Ectodermal cell (in vitro differentiated cells): ENCODE measurements around the gene ERMARD.

Experiments
- H3K27ac ChIP-seq: 2 replicates; pipeline ENCODE4 v1.7.0; 2013; ENCODE audit warnings: mild to moderate bottlenecking, low read depth, low read length; ENCODE audit not compliant: insufficient read depth, poor library complexity, severe bottlenecking
- H3K27me3 ChIP-seq: 2 replicates; pipeline ENCODE4 v1.7.0; 2013; ENCODE audit warnings: mild to moderate bottlenecking, low read length; ENCODE audit not compliant: insufficient read depth, control insufficient read depth, poor library complexity, severe bottlenecking
- H3K36me3 ChIP-seq: one replicate; pipeline ENCODE4 v1.7.0; 2013; ENCODE audit warnings: low read length; ENCODE audit not compliant: control insufficient read depth, insufficient read depth
- H3K4me1 ChIP-seq: one replicate; pipeline ENCODE4 v1.7.0; 2013; ENCODE audit warnings: low read length; ENCODE audit not compliant: control insufficient read depth, insufficient read depth
- H3K4me3 ChIP-seq: 2 replicates; pipeline ENCODE4 v1.7.0; 2013; ENCODE audit warnings: low read depth, low read length, control low read depth; ENCODE audit not compliant: insufficient read depth
- H3K9me3 ChIP-seq: 2 replicates; pipeline ENCODE4 v1.7.0; 2013; ENCODE audit warnings: mild to moderate bottlenecking, low read length, moderate library complexity; ENCODE audit not compliant: control insufficient read depth
- WGBS, 2 experiments: methylation state at CpG; one replicate each; pipeline ENCODE4 v1.1.7; 2013; ENCODE audit warnings: missing lambda C conversion rate in 2 of 2; 5-methylcytosine and 5-hydroxymethylcytosine counted together

ERMARD gene

DNA sequence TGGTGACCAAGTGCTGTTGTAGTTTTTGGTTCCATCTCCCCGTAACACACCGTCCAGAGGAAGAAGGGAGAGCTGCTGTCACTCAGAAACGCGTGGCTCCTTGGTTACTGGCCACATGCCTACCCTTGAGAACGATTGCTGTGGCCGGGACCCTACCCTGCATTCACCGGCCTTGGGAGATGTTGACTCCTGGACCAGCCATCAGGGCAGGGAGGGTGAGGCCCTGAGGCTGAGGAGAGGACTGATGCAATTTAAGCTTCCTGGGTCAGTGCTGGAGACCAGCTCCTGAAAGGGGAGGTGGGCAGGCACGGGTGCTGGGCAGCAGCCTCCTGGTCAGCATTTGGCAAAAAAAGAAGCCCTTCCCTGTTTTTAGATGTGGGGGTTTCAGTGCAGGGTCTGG, 31.5 kb downstream of the ERMARD start:
- H3K4me3 ChIP-seq, result no peak overlapping the region
- H3K36me3 ChIP-seq, result no peaks in the 10 kb centered on the region
- H3K9me3 ChIP-seq, result no peaks in the 10 kb centered on the region
- no peaks in the 10 kb centered on the region for H3K27me3 ChIP-seq
- 95 to 97% methylated on average over 8 of the region's 8 CpGs for WGBS, 2 experiments
- H3K27ac ChIP-seq, result no peak overlapping the region
- H3K4me1 ChIP-seq, result no peaks in the 10 kb centered on the region

DNA sequence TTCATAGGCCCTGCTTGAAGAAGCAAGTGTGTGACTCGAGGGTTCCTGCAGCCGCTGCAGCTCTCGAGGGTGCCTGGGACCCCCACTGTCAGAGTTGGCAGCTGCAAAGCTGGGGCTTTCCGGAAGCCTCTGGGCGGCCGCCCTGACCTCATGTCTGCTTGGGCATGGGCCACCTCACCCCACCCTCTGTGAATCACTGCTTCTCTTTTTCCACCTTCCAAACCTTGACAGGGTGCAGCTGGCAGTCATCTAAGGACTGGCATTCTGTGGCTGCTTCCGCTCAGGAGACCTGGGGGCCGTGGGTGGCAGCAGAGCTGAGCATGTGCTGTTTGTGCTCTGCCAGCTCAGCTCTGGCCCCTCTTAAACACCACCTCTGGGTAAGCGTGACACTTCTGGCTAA, 32.0 kb downstream of the ERMARD start:
- Histone ChIP-seq H3K9me3 (no peaks in the 10 kb centered on the region), H3K4me3 (no peak overlapping the region), H3K27me3 (no peaks in the 10 kb centered on the region), H3K4me1 (no peaks in the 10 kb centered on the region), H3K27ac (no peak overlapping the region), H3K36me3 (no peaks in the 10 kb centered on the region)
- 91 to 95% methylated on average over 9 of the region's 9 CpGs for WGBS, 2 experiments

DNA sequence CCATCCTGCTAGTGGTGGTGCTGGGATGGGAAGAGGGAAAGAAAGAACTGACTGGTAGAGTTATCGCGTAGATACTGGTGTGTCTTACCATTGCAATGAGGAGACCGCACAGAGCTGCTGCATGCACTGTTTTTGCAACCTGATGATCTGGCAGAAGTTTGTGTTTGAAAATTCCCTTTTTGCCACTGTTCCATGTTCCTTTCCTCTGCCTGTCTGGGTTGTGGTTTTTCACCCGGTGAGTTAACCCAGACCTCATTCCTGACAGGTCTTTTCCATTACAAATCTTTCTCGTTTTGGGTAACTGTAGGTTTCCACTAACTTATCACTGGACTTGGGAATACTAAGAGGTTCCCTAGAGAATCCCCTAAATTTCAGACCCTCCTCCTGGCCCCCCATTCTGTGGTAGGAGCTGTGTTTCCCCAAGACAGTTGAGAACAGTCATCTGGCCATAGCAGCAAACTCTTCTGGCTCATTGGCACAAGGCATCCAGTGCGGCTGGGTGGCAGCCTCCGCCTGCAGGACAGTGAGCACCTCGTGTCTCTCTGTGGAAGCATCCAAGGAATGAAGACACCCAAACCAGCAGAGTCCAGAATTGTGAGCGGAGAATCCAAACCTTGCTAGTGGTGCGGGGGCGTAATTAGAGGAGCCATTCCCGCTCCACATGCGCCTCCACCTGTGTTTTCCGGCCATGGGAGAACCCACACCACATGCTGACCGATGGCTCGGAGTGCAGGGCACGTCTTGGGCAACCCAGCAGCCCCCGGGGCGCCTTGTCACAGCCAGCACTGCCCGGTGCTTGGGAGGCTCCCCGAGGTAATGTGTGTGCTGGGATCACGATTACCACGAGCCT, 32.8 kb downstream of the ERMARD start:
- Histone ChIP-seq H3K4me3 (no peak overlapping the region), H3K4me1 (no peaks in the 10 kb centered on the region), H3K9me3 (no peaks in the 10 kb centered on the region), H3K36me3 (no peaks in the 10 kb centered on the region), H3K27me3 (peaks cover under 1% of the 10 kb centered on the region), H3K27ac (no peak overlapping the region)
- WGBS, 2 experiments, result 95% methylated on average over 23 of the region's 23 CpGs

DNA sequence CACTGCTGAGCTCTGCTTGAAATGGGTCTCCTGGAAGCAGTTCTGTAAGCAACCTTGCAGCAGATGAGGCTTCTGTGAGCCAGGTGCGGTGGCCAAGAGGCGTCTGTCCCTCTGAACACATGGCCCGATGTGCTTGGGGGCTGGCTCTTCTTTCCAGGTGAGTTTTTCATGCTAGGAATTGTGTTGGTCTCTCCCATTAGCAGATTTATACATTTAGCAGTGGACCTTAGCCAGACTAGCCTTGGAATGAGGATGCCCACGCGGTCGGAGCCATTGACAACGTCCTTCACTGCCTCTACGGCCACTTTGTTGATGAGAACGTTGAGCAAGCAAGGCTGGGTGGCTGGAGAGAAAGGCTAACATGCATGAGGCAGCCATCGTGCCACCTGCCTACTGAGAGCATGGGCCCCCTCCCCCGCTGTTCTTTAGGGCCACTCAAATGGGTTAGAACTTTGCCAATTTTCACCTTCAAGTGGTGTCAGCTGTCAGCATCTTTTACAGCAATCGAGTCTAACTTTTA, 33.5 kb downstream of the ERMARD start:
- peaks cover 7% of the 10 kb centered on the region for H3K27me3 ChIP-seq
- H3K4me3 ChIP-seq, result no peak overlapping the region
- no peaks in the 10 kb centered on the region for H3K9me3 ChIP-seq
- H3K36me3 ChIP-seq, result no peaks in the 10 kb centered on the region
- 92 to 95% methylated on average over 12 of the region's 12 CpGs for WGBS, 2 experiments
- H3K27ac ChIP-seq, result no peak overlapping the region
- H3K4me1 ChIP-seq, result no peaks in the 10 kb centered on the region

DNA sequence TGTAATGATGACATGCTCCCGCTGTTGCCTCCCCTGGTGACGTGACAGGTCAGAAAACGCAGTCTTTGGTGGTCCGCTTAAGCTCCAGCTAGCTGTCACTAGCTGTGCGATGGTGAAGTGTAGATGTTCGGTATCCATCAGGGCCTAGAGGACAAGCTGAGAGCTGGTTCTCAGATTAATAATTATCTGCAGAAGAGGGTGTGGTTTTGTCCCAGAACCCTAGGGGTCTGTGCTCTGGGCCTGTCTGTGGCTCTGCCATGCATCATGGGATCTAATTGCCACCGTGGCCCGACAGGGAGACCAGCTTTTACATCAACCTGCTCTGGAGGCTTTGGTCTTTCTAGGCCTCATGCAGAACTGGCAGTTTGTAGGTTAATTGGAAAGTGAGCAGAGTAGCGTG, 34.1 kb downstream of the ERMARD start:
- no peaks in the 10 kb centered on the region for H3K9me3 ChIP-seq
- peaks cover 9% of the 10 kb centered on the region for H3K27me3 ChIP-seq
- H3K4me3 ChIP-seq, result no peak overlapping the region
- 93% methylated on average over 9 of the region's 9 CpGs for WGBS, 2 experiments
- H3K36me3 ChIP-seq, result no peaks in the 10 kb centered on the region
- H3K27ac ChIP-seq, result no peak overlapping the region
- no peaks in the 10 kb centered on the region for H3K4me1 ChIP-seq

DNA sequence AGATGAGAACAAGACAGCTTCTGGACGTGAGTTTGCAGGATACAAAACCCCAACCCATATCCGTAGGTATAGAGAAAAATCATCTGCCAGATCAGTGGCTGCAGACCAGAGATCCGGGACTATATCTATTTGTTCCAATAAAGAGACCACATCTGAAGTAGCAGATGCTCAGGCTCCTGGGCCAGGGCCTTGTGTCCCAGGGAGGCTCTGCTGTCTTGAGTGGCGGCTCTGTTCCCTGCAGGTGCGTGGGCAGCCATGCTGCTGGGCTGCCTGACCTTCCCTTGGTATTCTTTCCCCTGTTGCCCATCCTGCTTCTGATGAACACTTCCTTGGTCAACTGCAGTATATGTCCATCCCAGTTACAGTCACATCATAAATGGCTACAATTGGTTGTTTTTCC, 34.9 kb downstream of the ERMARD start:
- no peaks in the 10 kb centered on the region for H3K4me1 ChIP-seq
- 91% methylated on average over 5 of the region's 5 CpGs for whole genome bisulfite sequencing, 2 experiments
- H3K36me3 ChIP-seq, result no peaks in the 10 kb centered on the region
- no peak overlapping the region for H3K27ac ChIP-seq
- no peaks in the 10 kb centered on the region for H3K9me3 ChIP-seq
- H3K27me3 ChIP-seq, result peaks cover 17% of the 10 kb centered on the region
- no peak overlapping the region for H3K4me3 ChIP-seq

DNA sequence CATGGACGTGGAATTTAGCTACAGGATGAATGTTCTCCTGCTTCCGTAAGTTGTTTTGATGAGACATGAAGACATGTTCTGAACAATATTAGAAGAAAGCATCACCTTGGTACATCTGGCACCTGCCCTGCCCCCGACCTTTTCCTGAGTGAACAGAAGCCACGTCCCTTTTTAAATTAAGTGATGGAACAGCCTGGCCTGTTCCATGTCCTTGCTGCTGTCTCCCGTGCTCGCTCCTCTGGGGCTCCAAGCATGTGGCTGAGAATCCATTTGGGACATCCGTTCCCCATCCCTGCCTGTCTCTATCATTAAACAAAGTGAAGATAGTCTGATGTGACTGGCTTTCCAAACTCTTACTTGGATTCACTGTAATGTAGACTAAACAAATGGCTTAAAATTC, 36.4 kb downstream of the ERMARD start:
- no peaks in the 10 kb centered on the region for H3K9me3 ChIP-seq
- WGBS, 2 experiments, result 94 to 95% methylated on average over 7 of the region's 7 CpGs
- H3K27ac ChIP-seq, result no peak overlapping the region
- H3K27me3 ChIP-seq, result peaks cover 18% of the 10 kb centered on the region
- H3K36me3 ChIP-seq, result no peaks in the 10 kb centered on the region
- no peaks in the 10 kb centered on the region for H3K4me1 ChIP-seq
- H3K4me3 ChIP-seq, result no peak overlapping the region

DNA sequence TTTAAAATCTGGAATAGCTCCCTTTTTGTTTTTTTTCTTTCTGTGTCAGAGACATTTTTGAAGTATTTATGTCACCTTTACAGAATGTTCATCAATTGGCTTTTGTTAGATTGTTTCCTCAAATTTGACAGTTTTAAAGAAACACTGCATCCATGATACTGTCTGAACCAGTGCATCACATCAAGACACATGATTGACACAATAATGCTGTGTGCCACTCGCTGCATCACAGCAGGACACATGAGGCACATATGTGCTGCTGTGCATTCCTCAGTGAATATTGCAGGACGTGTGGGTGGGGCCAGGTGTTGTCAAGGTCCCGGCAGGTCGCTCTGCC, 37.4 kb downstream of the ERMARD start:
- Histone ChIP-seq H3K4me1 (no peaks in the 10 kb centered on the region), H3K36me3 (no peaks in the 10 kb centered on the region), H3K27me3 (peaks cover 18% of the 10 kb centered on the region), H3K4me3 (no peak overlapping the region), H3K9me3 (no peaks in the 10 kb centered on the region), H3K27ac (no peak overlapping the region)
- WGBS, 2 experiments, result 90 to 95% methylated on average over 4 of the region's 4 CpGs

DNA sequence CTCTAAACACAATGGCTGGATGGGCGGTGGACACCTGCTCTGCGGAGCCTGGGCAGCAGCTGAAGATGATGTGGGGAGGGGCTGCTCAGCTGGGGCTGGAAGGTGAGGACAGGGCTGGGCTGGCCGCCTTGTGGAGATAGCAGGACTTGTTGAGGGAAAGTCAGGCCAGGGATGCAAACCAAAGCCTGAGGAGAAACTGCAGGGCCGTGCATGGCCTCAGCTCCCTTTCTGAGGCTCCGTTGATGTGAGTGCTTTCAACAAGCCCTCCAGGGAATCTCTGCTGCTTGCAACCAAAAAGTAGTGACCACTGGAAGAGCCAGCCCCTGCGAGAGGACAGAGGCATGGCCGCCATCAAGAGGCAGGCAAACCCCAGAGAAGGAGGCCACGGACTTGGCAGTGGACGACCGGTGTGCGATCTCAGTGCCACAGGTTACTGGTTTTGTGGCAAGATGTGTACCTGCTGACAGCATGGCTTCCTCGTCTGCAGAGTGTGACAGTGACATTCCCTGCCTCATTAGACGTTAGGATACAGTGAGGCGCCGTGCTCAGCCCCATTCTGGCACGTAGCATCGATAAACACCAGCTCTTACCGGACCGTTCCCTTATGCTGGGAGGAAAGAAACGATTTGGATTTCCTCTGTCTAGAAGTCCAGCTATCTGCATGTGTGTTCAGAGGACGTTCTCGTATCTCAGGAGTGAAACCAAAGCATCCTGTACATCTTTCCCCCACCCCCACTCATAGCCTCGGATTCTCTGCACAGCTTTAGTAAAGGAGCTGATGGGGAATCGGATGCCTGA, 37.9 kb downstream of the ERMARD start:
- H3K27me3 ChIP-seq, result peaks cover 18% of the 10 kb centered on the region
- peak overlapping the region; percentile 39 for H3K4me3 ChIP-seq
- no peaks in the 10 kb centered on the region for H3K4me1 ChIP-seq
- no peak overlapping the region for H3K27ac ChIP-seq
- WGBS, 2 experiments, result 89 to 91% methylated on average over 24 of the region's 24 CpGs
- H3K36me3 ChIP-seq, result no peaks in the 10 kb centered on the region
- no peaks in the 10 kb centered on the region for H3K9me3 ChIP-seq
